ENCODE data around the gene TSPEAR.
"Not testable (repeated sequence)": the region's sequence is repeated elsewhere in the genome, so short reads cannot be mapped to it uniquely, and the experiment has no call there.

TSPEAR gene

DNA sequence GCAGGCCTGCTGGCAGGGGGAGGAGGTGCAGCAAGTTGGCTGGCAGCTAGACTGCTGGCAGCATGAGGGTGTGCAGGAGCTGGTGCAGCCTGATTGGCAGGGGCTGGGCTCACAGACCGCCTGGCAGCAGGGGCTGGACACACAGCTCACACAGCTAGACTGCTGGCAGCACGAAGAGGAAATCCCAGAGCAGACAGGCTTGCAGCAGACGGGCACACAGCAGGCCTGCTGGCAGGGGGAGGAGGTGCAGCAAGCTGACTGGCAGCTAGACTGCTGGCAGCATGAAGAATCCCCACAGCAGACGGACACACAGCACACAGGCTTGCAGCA, 119.6 kb downstream of the TSPEAR start:
- not testable (repeated sequence) for H3K4me3 ChIP-seq (ENCODE audit: low read length); H3K27ac ChIP-seq (ENCODE audit: low read depth, low read length); H3K27me3 ChIP-seq (ENCODE audit: control insufficient read depth, insufficient read depth, low read length); H3K36me3 ChIP-seq (ENCODE audit: control insufficient read depth, insufficient read depth, low read length); H3K4me1 ChIP-seq (ENCODE audit: control insufficient read depth, insufficient read depth, low read length); H3K9ac ChIP-seq (ENCODE audit: low read length)

DNA sequence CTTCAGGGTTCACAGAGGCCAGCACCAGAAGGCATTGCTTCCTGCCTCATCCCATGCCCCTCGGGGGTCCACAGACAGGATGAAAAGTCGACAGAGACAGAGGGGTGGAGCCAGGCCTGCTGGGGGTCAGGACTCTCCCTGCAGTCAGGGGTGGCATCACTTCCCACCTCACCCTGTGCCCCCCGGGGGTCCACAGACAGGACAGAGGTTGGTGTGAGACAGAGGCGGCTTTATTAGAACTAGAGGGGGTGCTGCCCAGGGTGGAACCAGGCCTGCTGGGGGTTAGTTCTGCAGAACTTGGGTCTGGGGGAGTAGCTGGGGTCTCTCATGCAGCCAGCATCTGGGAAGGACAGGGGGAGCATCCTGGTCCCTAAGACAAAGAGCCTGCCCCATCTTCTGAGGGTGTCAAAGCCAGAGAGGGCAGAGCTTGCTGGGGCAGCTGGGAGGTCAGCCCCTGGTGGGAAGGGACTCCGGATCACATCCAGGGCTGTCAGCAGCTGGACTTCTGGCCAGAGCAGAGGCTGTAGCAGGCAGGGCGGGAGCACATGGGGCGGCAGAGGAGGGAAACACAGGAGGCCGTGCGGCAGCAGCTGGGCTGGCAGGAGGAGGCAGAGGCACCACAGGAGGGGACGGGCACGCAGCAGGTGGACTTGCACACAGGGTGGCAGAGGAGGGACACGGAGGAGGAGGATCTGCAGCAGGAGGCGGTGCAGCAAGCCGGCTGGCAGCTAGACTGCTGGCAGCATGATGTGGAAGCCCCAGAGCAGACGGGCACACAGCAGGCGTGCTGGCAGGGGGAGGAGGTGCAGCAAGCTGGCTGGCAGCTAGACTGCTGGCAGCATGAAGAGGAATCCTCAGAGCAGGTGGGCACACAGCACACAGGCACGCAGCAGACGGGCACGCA, 120.2 kb downstream of the TSPEAR start:
- H3K27me3 ChIP-seq (ENCODE audit: control insufficient read depth, insufficient read depth, low read length); H3K9ac ChIP-seq (ENCODE audit: low read length); H3K4me1 ChIP-seq (ENCODE audit: control insufficient read depth, insufficient read depth, low read length); H3K4me3 ChIP-seq (ENCODE audit: low read length); H3K27ac ChIP-seq (ENCODE audit: low read depth, low read length); H3K36me3 ChIP-seq (ENCODE audit: control insufficient read depth, insufficient read depth, low read length): not testable (repeated sequence)

DNA sequence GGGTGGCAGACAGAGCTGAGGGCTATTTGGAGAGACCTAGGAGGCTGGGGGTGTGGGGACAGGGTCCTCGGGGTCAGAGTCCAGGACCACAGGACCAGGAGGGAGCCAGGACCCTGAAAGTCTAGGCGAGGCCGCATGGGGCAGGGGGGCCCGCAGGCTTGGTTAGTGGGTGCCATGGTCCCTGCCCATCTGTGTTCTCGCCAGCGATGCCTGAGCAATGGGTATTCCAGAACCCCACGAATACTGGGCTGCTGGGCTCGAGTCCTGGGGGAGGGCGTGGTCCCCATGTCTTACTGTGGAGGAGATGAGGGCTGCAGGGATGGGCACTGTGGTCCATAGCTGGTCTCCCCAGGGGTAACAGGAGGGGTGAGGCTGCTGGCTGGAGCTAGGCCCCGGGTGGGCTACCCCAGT, 121.1 kb downstream of the TSPEAR start:
- H3K4me3 ChIP-seq (ENCODE audit: low read length): no peak overlapping the region
- no peaks in the 10 kb centered on the region for H3K4me1 ChIP-seq (ENCODE audit: control insufficient read depth, insufficient read depth, low read length)
- H3K36me3 ChIP-seq (ENCODE audit: control insufficient read depth, insufficient read depth, low read length): no peaks in the 10 kb centered on the region
- H3K27me3 ChIP-seq (ENCODE audit: control insufficient read depth, insufficient read depth, low read length): peaks cover 2% of the 10 kb centered on the region
- H3K27ac ChIP-seq (ENCODE audit: low read depth, low read length): no peak overlapping the region
- H3K9ac ChIP-seq (ENCODE audit: low read length): no peak overlapping the region

DNA sequence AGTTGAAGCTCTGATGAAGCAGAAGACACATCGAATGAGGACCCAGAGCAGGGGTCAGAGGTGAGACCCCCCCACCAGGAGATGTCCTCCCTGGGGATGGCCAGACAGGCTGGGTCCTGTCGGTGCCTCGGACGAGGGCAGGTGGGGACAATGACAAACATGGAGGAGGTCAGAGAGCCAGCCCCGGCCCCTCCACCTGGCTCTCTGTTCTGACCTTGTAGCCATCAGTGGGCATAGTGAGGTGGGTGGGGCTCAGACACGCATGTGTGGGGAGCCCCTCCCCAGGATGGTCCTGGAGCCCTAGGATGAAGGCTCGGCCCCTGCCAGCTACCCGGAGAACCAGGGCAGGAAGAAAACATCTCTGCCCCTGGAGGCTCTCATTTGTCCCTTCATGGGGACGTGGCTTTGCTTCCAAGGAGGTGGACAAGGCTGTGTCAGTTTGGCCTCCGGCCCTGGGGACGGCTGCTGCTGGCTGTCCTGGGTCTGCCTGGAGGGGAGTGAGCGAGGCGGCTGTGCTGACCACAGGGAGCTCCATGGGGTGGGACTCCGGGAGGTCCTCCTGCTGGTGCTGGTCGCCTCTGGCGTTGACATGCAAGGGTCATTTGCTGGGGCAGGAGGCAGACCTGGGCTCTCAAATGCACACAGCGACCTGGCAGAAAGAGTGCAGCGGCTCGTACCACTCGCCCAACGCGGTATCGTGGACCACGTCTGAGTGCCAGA, 121.6 kb downstream of the TSPEAR start:
- H3K27me3 ChIP-seq (ENCODE audit: control insufficient read depth, insufficient read depth, low read length): peaks cover 2% of the 10 kb centered on the region
- no peaks in the 10 kb centered on the region for H3K4me1 ChIP-seq (ENCODE audit: control insufficient read depth, insufficient read depth, low read length)
- H3K4me3 ChIP-seq (ENCODE audit: low read length): no peak overlapping the region
- no peak overlapping the region for H3K27ac ChIP-seq (ENCODE audit: low read depth, low read length)
- H3K9ac ChIP-seq (ENCODE audit: low read length): no peak overlapping the region
- no peaks in the 10 kb centered on the region for H3K36me3 ChIP-seq (ENCODE audit: control insufficient read depth, insufficient read depth, low read length)

DNA sequence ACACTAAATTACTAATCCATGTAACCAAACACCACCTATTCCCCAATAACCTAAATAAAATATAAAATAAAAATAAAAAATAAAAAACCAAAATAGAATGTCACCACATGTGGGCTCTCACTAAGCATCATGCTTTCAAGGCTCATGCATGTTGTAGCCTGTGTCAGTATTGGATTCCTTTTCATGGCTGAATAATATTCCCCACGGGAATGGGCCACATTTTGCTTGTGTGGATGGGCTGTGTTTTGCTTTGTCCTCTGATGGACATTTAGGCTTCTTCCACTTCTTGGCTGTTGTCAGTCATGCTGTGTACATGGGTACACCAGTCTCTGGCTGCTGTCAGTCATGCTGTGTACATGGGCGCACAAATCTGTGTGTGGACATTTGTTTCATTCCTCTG, 122.3 kb downstream of the TSPEAR start:
- no peaks in the 10 kb centered on the region for H3K4me1 ChIP-seq (ENCODE audit: control insufficient read depth, insufficient read depth, low read length)
- H3K27me3 ChIP-seq (ENCODE audit: control insufficient read depth, insufficient read depth, low read length): peaks cover 2% of the 10 kb centered on the region
- no peak overlapping the region for H3K4me3 ChIP-seq (ENCODE audit: low read length)
- no peaks in the 10 kb centered on the region for H3K36me3 ChIP-seq (ENCODE audit: control insufficient read depth, insufficient read depth, low read length)
- no peak overlapping the region for H3K27ac ChIP-seq (ENCODE audit: low read depth, low read length)
- no peak overlapping the region for H3K9ac ChIP-seq (ENCODE audit: low read length)

DNA sequence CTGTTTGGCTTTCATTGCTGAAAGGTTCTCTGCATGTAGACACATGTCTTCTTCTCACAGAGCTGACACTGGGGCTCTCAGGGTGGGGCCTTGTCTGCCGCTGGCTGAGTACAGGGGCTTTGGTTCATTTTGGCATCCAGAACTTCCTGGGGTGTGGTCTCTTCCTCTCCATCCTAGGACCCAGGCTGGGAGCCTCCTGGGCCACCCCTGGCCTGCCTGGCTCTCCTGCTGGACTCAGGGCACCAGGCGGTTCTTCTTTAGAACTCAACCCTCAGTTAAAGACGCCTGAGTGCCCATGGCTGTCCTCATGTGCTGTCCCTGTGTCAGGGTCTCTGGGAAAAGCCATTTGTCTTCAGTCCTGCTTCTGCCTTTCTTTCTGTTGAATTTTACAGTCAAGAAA, 125.5 kb downstream of the TSPEAR start:
- no peaks in the 10 kb centered on the region for H3K4me1 ChIP-seq (ENCODE audit: control insufficient read depth, insufficient read depth, low read length)
- no peak overlapping the region for H3K4me3 ChIP-seq (ENCODE audit: low read length)
- no peaks in the 10 kb centered on the region for H3K36me3 ChIP-seq (ENCODE audit: control insufficient read depth, insufficient read depth, low read length)
- H3K27ac ChIP-seq (ENCODE audit: low read depth, low read length): no peak overlapping the region
- H3K9ac ChIP-seq (ENCODE audit: low read length): no peak overlapping the region
- H3K27me3 ChIP-seq (ENCODE audit: control insufficient read depth, insufficient read depth, low read length): peaks cover 2% of the 10 kb centered on the region

DNA sequence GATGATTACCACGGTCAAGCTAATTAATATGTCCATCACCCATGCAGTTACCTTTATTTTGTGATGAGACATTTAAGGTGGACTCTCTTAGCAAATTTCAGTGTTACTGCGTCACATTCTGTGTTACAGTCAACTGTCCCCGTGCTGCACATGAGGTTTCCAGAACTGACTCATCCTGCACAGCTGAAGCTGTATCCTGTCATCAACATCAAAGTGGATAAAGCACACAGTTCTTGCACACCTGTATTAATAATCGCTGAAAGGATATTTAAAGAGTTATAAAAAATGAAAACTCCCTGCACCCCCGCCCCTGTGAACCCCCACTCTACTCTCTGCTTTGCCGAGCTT, 127.6 kb downstream of the TSPEAR start:
- no peak overlapping the region for H3K9ac ChIP-seq (ENCODE audit: low read length)
- no peak overlapping the region for H3K27ac ChIP-seq (ENCODE audit: low read depth, low read length)
- H3K27me3 ChIP-seq (ENCODE audit: control insufficient read depth, insufficient read depth, low read length): no peaks in the 10 kb centered on the region
- H3K4me3 ChIP-seq (ENCODE audit: low read length): no peak overlapping the region
- no peaks in the 10 kb centered on the region for H3K36me3 ChIP-seq (ENCODE audit: control insufficient read depth, insufficient read depth, low read length)
- H3K4me1 ChIP-seq (ENCODE audit: control insufficient read depth, insufficient read depth, low read length): no peaks in the 10 kb centered on the region

DNA sequence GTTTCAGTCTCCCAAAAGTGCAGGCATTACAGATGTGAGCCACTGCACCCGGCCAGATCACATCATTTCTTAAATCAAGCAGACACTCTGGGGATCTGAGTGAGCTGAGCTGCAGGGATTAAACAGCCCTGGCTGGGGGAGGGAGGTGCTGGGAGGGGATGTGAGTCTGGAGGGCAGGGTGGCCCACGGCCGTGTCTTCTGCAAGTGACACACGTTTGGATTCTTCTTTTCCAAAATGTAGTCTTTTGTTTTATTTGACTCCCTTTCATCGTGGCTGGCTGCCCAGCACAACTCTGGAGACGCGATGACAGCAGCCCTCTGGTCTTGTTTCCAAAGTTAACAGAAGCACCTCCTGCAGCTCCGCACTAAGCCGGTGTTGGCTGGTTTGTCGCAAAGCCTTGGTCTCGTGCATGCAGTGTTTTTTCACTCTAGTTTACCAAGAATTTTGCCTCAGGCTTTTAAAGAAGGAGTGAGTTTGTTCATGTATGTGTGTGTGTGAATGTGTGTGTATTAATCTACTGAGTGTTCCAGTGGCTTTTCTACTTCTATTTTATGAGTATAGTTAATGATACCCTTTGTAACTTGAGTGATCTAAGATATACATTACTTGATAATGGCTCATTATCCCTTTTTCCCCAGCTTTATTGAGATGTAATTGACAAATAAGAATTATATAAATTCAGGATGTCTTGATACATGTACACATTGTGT, 128.1 kb downstream of the TSPEAR start:
- H3K4me1 ChIP-seq (ENCODE audit: control insufficient read depth, insufficient read depth, low read length): no peaks in the 10 kb centered on the region
- no peak overlapping the region for H3K9ac ChIP-seq (ENCODE audit: low read length)
- H3K4me3 ChIP-seq (ENCODE audit: low read length): no peak overlapping the region
- H3K27me3 ChIP-seq (ENCODE audit: control insufficient read depth, insufficient read depth, low read length): no peaks in the 10 kb centered on the region
- no peak overlapping the region for H3K27ac ChIP-seq (ENCODE audit: low read depth, low read length)
- H3K36me3 ChIP-seq (ENCODE audit: control insufficient read depth, insufficient read depth, low read length): no peaks in the 10 kb centered on the region

DNA sequence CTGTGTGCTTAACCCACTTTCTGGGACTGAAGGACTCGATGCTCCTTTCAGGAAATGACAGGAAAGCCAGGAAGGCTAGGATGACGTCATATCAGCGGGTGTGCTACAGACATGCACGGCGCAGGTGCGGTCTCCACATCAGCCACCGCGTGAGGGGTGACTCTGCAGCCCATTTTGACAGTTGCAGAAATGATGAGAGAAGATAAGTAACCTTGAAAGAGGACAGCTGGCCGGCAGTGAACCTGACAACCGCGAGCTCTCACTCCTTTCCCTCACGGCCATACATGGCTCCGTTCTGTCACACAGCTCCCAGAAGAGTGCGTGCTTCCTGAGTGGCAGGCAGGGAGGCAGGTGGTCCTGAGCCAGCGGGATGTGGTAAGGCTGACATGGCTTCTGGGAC, 129.3 kb downstream of the TSPEAR start:
- H3K4me1 ChIP-seq (ENCODE audit: control insufficient read depth, insufficient read depth, low read length): no peaks in the 10 kb centered on the region
- H3K9ac ChIP-seq (ENCODE audit: low read length): no peak overlapping the region
- no peak overlapping the region for H3K4me3 ChIP-seq (ENCODE audit: low read length)
- no peaks in the 10 kb centered on the region for H3K36me3 ChIP-seq (ENCODE audit: control insufficient read depth, insufficient read depth, low read length)
- H3K27ac ChIP-seq (ENCODE audit: low read depth, low read length): no peak overlapping the region
- H3K27me3 ChIP-seq (ENCODE audit: control insufficient read depth, insufficient read depth, low read length): no peaks in the 10 kb centered on the region

DNA sequence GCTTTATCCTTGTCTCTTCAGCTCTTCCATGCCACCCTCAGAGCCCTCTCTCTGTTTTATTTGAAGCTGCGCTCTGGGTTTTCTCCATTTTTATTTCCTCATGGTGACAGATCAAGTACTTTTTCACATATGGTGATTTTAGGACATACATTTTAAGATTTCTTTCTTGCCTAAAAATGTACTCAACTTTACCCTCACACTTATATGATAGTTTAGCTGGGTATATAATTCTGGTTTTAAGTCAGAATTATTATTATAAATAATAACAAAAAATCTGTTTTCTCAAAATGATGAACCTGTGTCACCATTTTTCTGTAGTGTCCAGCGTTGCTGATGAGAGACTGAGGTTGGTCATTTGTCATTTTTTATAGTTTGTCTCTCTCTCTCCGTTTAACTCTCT, 130.2 kb downstream of the TSPEAR start:
- Histone ChIP-seq H3K4me3 (ENCODE audit: low read length) (no peak overlapping the region), H3K9ac (ENCODE audit: low read length) (no peak overlapping the region), H3K27ac (ENCODE audit: low read depth, low read length) (no peak overlapping the region), H3K36me3 (ENCODE audit: control insufficient read depth, insufficient read depth, low read length) (no peaks in the 10 kb centered on the region), H3K27me3 (ENCODE audit: control insufficient read depth, insufficient read depth, low read length) (no peaks in the 10 kb centered on the region), H3K4me1 (ENCODE audit: control insufficient read depth, insufficient read depth, low read length) (no peaks in the 10 kb centered on the region)

DNA sequence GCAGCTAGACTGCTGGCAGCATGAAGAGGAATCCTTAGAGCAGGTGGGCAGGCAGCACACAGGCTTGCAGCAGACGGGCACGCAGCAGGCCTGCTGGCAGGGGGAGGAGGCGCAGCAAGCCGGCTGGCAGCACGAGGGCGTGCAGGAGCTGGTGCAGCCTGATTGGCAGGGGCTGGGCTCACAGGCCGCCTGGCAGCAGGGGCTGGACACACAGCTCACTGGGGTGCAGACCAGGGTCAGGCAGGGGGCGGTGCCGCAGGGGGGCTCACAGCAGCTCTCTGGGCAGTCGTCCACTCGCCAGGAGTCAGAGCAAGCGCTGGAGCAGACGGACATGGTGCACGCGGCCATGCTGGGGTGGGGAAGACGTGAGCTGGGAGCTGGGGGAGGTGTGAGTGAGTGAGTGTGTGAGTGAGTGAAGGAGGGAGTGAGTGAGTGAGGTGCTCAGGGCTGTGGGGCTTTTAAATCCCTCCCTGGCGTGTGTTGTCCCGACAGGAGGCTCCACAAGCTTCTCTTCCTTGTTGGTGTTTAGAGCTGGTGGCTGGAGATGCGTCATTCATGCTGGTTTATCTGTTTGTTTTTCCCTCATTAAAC, 131.0 kb downstream of the TSPEAR start, which contains the start of gene KRTAP10-5:
KRTAP10-5 (minus strand) TSS at position 374 of the 591 bp plus-strand sequence; CDS start at position 348, 26 bp downstream.
- H3K36me3 ChIP-seq (ENCODE audit: control insufficient read depth, insufficient read depth, low read length); H3K27me3 ChIP-seq (ENCODE audit: control insufficient read depth, insufficient read depth, low read length); H3K27ac ChIP-seq (ENCODE audit: low read depth, low read length); H3K4me3 ChIP-seq (ENCODE audit: low read length); H3K9ac ChIP-seq (ENCODE audit: low read length); H3K4me1 ChIP-seq (ENCODE audit: control insufficient read depth, insufficient read depth, low read length): not testable (repeated sequence)

DNA sequence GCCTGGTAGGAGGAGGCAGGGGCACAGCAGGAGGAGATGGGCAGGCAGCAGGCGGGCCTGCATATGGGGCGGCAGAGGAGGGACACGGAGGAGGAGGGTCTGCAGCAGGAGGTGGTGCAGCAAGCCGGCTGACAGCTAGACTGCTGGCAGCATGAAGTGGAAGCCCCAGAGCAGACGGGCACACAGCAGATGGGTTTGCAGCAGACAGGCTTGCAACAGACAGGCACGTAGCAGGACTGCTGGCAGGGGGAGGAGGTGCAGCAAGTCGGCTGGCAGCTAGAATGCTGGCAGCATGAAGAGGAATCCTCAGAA, 131.6 kb downstream of the TSPEAR start:
- no peaks in the 10 kb centered on the region for H3K36me3 ChIP-seq (ENCODE audit: control insufficient read depth, insufficient read depth, low read length)
- no peaks in the 10 kb centered on the region for H3K27me3 ChIP-seq (ENCODE audit: control insufficient read depth, insufficient read depth, low read length)
- no peak overlapping the region for H3K9ac ChIP-seq (ENCODE audit: low read length)
- H3K27ac ChIP-seq (ENCODE audit: low read depth, low read length): no peak overlapping the region
- no peak overlapping the region for H3K4me3 ChIP-seq (ENCODE audit: low read length)
- H3K4me1 ChIP-seq (ENCODE audit: control insufficient read depth, insufficient read depth, low read length): no peaks in the 10 kb centered on the region
